ENCODE measurements around the gene PTPRM. TPM values are rescaled to one million over a fixed set of nuclear protein-coding genes. Genes with fewer than 3 reads are reported as not detected.

PTPRM gene
- total RNA-seq, 1 experiment from 2014 or later: 1.6 TPM

DNA sequence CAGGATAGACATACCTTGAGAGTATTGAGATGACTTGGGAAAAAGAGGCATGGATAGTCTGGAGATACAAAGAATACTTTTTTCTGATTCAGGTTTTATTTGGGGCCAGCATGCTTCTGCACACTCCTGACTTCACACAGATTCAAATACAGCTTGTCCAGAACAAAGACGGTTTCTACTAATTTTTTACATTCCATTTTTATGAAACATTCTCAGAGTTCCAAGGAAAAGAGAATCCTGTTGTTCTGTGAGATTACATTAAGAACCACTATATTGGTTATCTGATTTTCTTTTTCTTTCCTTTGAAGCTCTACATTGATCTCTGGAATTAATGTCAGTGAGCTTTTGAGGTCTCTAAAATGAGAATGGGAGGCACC, 41.0 kb downstream of the PTPRM start:
- DNase-seq (ENCODE audit: low read depth, low spot score): no peak
- POLR2A ChIA-PET: no interaction called here
- Histone ChIP-seq H3K27ac (ENCODE audit: low read length) (no peak overlapping the region), H3K36me3 (ENCODE audit: control insufficient read depth, insufficient read depth, low read length) (no peaks in the 10 kb centered on the region), H3K4me1 (ENCODE audit: control insufficient read depth, insufficient read depth, low read length) (no peaks in the 10 kb centered on the region), H3K9me3 (ENCODE audit: control insufficient read depth, insufficient read depth, low read depth, low read length) (no peaks in the 10 kb centered on the region), H3K4me3 (ENCODE audit: low read depth in 2 of 2, low read length in 2 of 2) (no peak overlapping the region), H3K27me3 (ENCODE audit: control insufficient read depth, insufficient read depth, low read length) (no peaks in the 10 kb centered on the region)
- CTCF ChIA-PET: no interaction called here
- TF ChIP-seq, protein P1, sequence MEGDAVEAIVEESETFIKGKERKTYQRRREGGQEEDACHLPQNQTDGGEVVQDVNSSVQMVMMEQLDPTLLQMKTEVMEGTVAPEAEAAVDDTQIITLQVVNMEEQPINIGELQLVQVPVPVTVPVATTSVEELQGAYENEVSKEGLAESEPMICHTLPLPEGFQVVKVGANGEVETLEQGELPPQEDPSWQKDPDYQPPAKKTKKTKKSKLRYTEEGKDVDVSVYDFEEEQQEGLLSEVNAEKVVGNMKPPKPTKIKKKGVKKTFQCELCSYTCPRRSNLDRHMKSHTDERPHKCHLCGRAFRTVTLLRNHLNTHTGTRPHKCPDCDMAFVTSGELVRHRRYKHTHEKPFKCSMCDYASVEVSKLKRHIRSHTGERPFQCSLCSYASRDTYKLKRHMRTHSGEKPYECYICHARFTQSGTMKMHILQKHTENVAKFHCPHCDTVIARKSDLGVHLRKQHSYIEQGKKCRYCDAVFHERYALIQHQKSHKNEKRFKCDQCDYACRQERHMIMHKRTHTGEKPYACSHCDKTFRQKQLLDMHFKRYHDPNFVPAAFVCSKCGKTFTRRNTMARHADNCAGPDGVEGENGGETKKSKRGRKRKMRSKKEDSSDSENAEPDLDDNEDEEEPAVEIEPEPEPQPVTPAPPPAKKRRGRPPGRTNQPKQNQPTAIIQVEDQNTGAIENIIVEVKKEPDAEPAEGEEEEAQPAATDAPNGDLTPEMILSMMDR (IDR thresholded peaks at IDR 0.05): no peak
- TF ChIP-seq, protein P2, sequence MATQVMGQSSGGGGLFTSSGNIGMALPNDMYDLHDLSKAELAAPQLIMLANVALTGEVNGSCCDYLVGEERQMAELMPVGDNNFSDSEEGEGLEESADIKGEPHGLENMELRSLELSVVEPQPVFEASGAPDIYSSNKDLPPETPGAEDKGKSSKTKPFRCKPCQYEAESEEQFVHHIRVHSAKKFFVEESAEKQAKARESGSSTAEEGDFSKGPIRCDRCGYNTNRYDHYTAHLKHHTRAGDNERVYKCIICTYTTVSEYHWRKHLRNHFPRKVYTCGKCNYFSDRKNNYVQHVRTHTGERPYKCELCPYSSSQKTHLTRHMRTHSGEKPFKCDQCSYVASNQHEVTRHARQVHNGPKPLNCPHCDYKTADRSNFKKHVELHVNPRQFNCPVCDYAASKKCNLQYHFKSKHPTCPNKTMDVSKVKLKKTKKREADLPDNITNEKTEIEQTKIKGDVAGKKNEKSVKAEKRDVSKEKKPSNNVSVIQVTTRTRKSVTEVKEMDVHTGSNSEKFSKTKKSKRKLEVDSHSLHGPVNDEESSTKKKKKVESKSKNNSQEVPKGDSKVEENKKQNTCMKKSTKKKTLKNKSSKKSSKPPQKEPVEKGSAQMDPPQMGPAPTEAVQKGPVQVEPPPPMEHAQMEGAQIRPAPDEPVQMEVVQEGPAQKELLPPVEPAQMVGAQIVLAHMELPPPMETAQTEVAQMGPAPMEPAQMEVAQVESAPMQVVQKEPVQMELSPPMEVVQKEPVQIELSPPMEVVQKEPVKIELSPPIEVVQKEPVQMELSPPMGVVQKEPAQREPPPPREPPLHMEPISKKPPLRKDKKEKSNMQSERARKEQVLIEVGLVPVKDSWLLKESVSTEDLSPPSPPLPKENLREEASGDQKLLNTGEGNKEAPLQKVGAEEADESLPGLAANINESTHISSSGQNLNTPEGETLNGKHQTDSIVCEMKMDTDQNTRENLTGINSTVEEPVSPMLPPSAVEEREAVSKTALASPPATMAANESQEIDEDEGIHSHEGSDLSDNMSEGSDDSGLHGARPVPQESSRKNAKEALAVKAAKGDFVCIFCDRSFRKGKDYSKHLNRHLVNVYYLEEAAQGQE (IDR thresholded peaks at IDR 0.05; ENCODE audit: insufficient read depth in 1 of 2, low read depth in 2 of 2, low read length in 1 of 2): no peak
- no peak for TF ChIP-seq POLR2AphosphoS5 (IDR thresholded peaks at IDR 0.05; ENCODE audit: low read depth, low read length)
- TF ChIP-seq TCF7L2 (IDR thresholded peaks at IDR 0.05; ENCODE audit: low read depth, low read length): no peak
- TF ChIP-seq SIN3A (IDR thresholded peaks at IDR 0.05; ENCODE audit: borderline replicate concordance, insufficient read depth, low read depth, low read length): no peak
- in situ Hi-C loops (cut with HindIII; ENCODE audit: low pct_unique_long_range_greater_than_20kb, low sequenced_read_pairs) (no loop called here), intact Hi-C loops (cut with micrococcal nuclease; ENCODE audit: unreplicated experiment) (no loop called here)
- no peak for ATAC-seq
- no TSS peak for BruUV-seq (replicated peaks)

DNA sequence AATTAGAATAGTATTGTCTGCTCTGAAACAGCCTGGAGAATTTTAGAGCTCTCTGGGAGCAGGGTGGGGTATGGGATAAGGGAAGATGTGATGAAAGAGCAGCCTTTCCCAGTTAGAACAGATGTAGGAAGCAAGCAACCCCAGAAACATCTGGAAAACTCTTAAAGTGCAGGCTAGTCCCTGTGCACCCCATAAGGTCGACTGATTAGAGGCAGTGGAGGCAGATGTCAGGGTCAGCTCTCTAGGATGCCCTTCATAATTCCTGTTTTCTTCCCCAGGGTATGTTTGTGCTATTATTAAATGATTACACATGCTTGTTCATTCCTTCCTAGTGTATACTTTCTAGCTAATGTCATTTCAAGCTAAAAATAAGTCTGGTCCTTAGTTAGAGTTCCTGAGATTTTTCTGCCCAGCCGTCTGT, 41.7 kb downstream of the PTPRM start:
- H3K27ac ChIP-seq (ENCODE audit: low read length): no peak overlapping the region
- in situ Hi-C loops (cut with HindIII; ENCODE audit: low pct_unique_long_range_greater_than_20kb, low sequenced_read_pairs): no loop called here
- no peak overlapping the region for H3K4me3 ChIP-seq (ENCODE audit: low read depth in 2 of 2, low read length in 2 of 2)
- no peaks in the 10 kb centered on the region for H3K36me3 ChIP-seq (ENCODE audit: control insufficient read depth, insufficient read depth, low read length)
- H3K27me3 ChIP-seq (ENCODE audit: control insufficient read depth, insufficient read depth, low read length): no peaks in the 10 kb centered on the region
- DNase-seq (ENCODE audit: low read depth, low spot score) (no peak), ATAC-seq (no peak)
- ChIA-PET CTCF (no interaction called here), POLR2A (no interaction called here)
- no TSS peak for BruUV-seq (replicated peaks)
- intact Hi-C loops (cut with micrococcal nuclease; ENCODE audit: unreplicated experiment): no loop called here
- TF ChIP-seq, protein P2 (IDR thresholded peaks at IDR 0.05; ENCODE audit: insufficient read depth in 1 of 2, low read depth in 2 of 2, low read length in 1 of 2): no peak
- TF ChIP-seq POLR2AphosphoS5 (IDR thresholded peaks at IDR 0.05; ENCODE audit: low read depth, low read length) (no peak), TCF7L2 (IDR thresholded peaks at IDR 0.05; ENCODE audit: low read depth, low read length) (no peak), SIN3A (IDR thresholded peaks at IDR 0.05; ENCODE audit: borderline replicate concordance, insufficient read depth, low read depth, low read length) (no peak)
- no peaks in the 10 kb centered on the region for H3K4me1 ChIP-seq (ENCODE audit: control insufficient read depth, insufficient read depth, low read length)
- H3K9me3 ChIP-seq (ENCODE audit: control insufficient read depth, insufficient read depth, low read depth, low read length): no peaks in the 10 kb centered on the region

Data from Panc1 (cell line).